GM12864 (cell line): ENCODE results near the gene LDLRAD4.
"Not testable (repeated sequence)": the region's sequence is repeated elsewhere in the genome, so short reads cannot be mapped to it uniquely, and the experiment has no call there.

Experiments used
- DNase-seq: peaks from one replicate; pipeline ENCODE4 v3.0.0-alpha.2; 2011; ENCODE audit warnings: low read depth
- H3K4me3 ChIP-seq: 2 replicates; pipeline ENCODE4 v1.5.1; 2011; ENCODE audit warnings: mild to moderate bottlenecking, low read depth, low read length, control low read depth
- CTCF ChIP-seq: IDR thresholded peaks from 2 replicates; pipeline ENCODE4 v1.5.1; 2011; ENCODE audit warnings: low read depth, mild to moderate bottlenecking, moderate library complexity, low read length, control low read depth, inconsistent platforms; ENCODE audit errors: missing control alignments

The LDLRAD4 gene

GRCh38 chr18:13676471-13676870 is 457.9 kb downstream of the LDLRAD4 start:
- DNase-seq, result no peak
- no peak overlapping the region for H3K4me3 ChIP-seq
- TF ChIP-seq CTCF, result no peak

- not testable (repeated sequence) for DNase-seq, H3K4me3 ChIP-seq
Observed at GRCh38 chr18:13677350-13677749, 458.8 kb downstream of the LDLRAD4 start.

GRCh38 chr18:13680612-13681011 is 462.1 kb downstream of the LDLRAD4 start:
- H3K4me3 ChIP-seq, result no peak overlapping the region
- peak; percentile 38 for TF ChIP-seq CTCF
- no peak for DNase-seq

GRCh38 chr18:13681701-13682100 is 463.1 kb downstream of the LDLRAD4 start:
- DNase-seq, result no peak
- no peak overlapping the region for H3K4me3 ChIP-seq
- no peak for TF ChIP-seq CTCF

- no peak for TF ChIP-seq CTCF
- no peak overlapping the region for H3K4me3 ChIP-seq
- DNase-seq, result no peak
Observed at GRCh38 chr18:13684546-13684945, 466.0 kb downstream of the LDLRAD4 start.

GRCh38 chr18:13688191-13689136 is 469.9 kb downstream of the LDLRAD4 start:
- H3K4me3 ChIP-seq, result no peak overlapping the region
- no peak for TF ChIP-seq CTCF
- DNase-seq, result no peak

GRCh38 chr18:13690060-13690459 is 471.5 kb downstream of the LDLRAD4 start:
- not testable (repeated sequence) for H3K4me3 ChIP-seq, DNase-seq

- not testable (repeated sequence) for H3K4me3 ChIP-seq, DNase-seq
Observed at GRCh38 chr18:13695337-13695736, 476.8 kb downstream of the LDLRAD4 start.

GRCh38 chr18:13696961-13697360 is 478.4 kb downstream of the LDLRAD4 start:
- DNase-seq, result no peak
- no peak for TF ChIP-seq CTCF
- no peak overlapping the region for H3K4me3 ChIP-seq
